ENCODE results near the gene FHIP1B.

The FHIP1B gene

GRCh38 chr11:6225024-6225423 lies 9.4 kb downstream of the FHIP1B start:
- no peak for DNase-seq
- TF ChIP-seq, protein P1, sequence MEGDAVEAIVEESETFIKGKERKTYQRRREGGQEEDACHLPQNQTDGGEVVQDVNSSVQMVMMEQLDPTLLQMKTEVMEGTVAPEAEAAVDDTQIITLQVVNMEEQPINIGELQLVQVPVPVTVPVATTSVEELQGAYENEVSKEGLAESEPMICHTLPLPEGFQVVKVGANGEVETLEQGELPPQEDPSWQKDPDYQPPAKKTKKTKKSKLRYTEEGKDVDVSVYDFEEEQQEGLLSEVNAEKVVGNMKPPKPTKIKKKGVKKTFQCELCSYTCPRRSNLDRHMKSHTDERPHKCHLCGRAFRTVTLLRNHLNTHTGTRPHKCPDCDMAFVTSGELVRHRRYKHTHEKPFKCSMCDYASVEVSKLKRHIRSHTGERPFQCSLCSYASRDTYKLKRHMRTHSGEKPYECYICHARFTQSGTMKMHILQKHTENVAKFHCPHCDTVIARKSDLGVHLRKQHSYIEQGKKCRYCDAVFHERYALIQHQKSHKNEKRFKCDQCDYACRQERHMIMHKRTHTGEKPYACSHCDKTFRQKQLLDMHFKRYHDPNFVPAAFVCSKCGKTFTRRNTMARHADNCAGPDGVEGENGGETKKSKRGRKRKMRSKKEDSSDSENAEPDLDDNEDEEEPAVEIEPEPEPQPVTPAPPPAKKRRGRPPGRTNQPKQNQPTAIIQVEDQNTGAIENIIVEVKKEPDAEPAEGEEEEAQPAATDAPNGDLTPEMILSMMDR (IDR thresholded peaks at IDR 0.05; ENCODE audit: low read depth, low read length) = no peak
- H3K4me3 ChIP-seq (ENCODE audit: low read depth, low read length) = no peak overlapping the region
- no peaks in the 10 kb centered on the region for H3K27me3 ChIP-seq
- no peaks in the 10 kb centered on the region for H3K9me3 ChIP-seq
- H3K4me1 ChIP-seq = no peaks in the 10 kb centered on the region
- no peaks in the 10 kb centered on the region for H3K36me3 ChIP-seq

DNA sequence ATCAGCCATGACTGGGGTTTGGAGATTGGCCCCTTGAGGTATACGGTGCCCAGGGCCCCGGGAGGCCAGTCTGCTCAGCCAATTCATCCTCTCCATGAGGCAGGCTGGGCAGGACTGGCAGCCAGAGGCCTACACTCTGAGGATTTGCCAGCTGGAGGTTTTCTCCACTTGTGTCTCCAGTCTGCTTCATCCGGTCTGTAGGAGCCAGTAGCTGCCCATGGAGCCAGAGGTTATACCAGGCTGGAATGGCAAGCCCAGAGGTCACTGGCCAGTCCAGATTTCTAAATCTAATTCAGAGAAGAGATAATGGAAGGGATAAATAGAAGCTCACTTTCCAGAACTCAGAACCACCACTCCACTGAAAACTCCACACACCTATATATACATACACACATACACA lies 10.0 kb downstream of the FHIP1B start:
- H3K9me3 ChIP-seq = no peaks in the 10 kb centered on the region
- H3K27me3 ChIP-seq = no peaks in the 10 kb centered on the region
- TF ChIP-seq, protein P1 (IDR thresholded peaks at IDR 0.05; ENCODE audit: low read depth, low read length) = no peak
- no peak for DNase-seq
- H3K4me1 ChIP-seq = no peaks in the 10 kb centered on the region
- H3K36me3 ChIP-seq = no peaks in the 10 kb centered on the region
- H3K4me3 ChIP-seq (ENCODE audit: low read depth, low read length) = no peak overlapping the region

DNA sequence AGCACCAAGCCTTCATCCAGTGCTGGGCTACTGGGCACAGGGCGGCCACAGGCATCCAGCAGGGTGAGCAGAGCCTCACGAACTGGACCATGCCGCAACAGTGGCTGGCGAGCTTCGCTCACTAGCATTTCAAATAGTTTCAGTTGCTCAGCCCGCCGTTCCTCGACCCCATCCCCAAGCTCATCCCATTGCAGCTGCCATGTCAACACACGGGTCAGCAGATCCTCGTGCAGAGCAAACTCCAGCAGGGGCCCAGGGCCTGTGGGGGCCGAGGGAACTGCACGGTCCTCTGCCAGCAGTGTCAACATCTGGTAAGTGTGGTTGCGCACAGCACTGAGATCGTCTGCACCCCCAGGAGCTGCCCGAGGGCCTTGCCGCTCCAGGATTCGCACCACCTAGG lies 10.6 kb downstream of the FHIP1B start:
- TF ChIP-seq, protein P1 (IDR thresholded peaks at IDR 0.05; ENCODE audit: low read depth, low read length) = no peak
- Histone ChIP-seq H3K9me3 (no peaks in the 10 kb centered on the region), H3K4me1 (no peaks in the 10 kb centered on the region), H3K27me3 (no peaks in the 10 kb centered on the region), H3K4me3 (ENCODE audit: low read depth, low read length) (no peak overlapping the region), H3K36me3 (no peaks in the 10 kb centered on the region)
- no peak for DNase-seq

DNA sequence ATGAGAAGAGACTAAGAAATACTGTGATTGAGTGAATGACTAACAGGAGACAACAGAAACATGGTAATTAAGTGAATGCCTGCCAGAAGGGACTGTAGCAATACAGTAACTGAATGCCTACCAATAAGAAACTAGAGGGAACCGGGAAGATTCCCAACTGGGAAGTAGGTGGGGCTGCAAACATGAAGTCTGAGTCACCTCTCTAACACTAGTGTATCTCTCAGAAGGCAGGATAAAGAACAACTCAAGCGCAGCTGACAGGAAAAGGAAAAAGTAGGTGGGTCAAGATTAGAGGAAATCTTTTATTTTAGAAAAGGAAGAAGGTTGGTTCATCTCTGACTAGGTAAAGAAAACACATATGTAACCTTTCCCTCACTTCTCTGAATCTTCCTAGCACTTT lies 15.1 kb downstream of the FHIP1B start:
- no peaks in the 10 kb centered on the region for H3K36me3 ChIP-seq
- TF ChIP-seq, protein P1 (IDR thresholded peaks at IDR 0.05; ENCODE audit: low read depth, low read length) = no peak
- H3K9me3 ChIP-seq = no peaks in the 10 kb centered on the region
- DNase-seq = no peak
- H3K4me3 ChIP-seq (ENCODE audit: low read depth, low read length) = no peak overlapping the region
- no peaks in the 10 kb centered on the region for H3K4me1 ChIP-seq
- H3K27me3 ChIP-seq = no peaks in the 10 kb centered on the region

GRCh38 chr11:6217722-6218121 lies 16.7 kb downstream of the FHIP1B start:
- H3K36me3 ChIP-seq = no peaks in the 10 kb centered on the region

GRCh38 chr11:6216501-6216900 lies 17.9 kb downstream of the FHIP1B start:
- H3K4me3 ChIP-seq (ENCODE audit: low read depth, low read length) = no peak overlapping the region
- TF ChIP-seq, protein P1 (IDR thresholded peaks at IDR 0.05; ENCODE audit: low read depth, low read length) = no peak
- H3K36me3 ChIP-seq = no peaks in the 10 kb centered on the region
- H3K9me3 ChIP-seq = no peaks in the 10 kb centered on the region
- no peaks in the 10 kb centered on the region for H3K4me1 ChIP-seq
- DNase-seq = no peak
- no peaks in the 10 kb centered on the region for H3K27me3 ChIP-seq

More at GRCh38 chr11:6217722-6218121, 16.7 kb downstream of the FHIP1B start:
- Histone ChIP-seq H3K4me3 (ENCODE audit: low read depth, low read length) (no peak overlapping the region), H3K27me3 (no peaks in the 10 kb centered on the region), H3K4me1 (no peaks in the 10 kb centered on the region), H3K9me3 (no peaks in the 10 kb centered on the region)
- TF ChIP-seq, protein P1 (IDR thresholded peaks at IDR 0.05; ENCODE audit: low read depth, low read length) = no peak
- DNase-seq = no peak
